Activated T-helper 17 cell treated with anti-CD3 and anti-CD28 coated beads, Interleukin-2, amount 50 U/mL, for 72 hours (primary cell): ENCODE results near the gene RARS1. TPM values are rescaled to one million over a fixed set of nuclear protein-coding genes. Genes with fewer than 3 reads are reported as not detected.

Experiments
- ATAC-seq: fragments of 150-1000 bp; cut with Tn5 transposase; replicated peaks from 2 replicates; pipeline ENCODE4 v1.10.0; 2021; ENCODE audit warnings: mild to moderate bottlenecking, moderate library complexity
- H3K27ac Mint-ChIP-seq: one replicate; pipeline ENCODE4 v1.8.0; 2022; ENCODE audit warnings: mixed read lengths
- H3K27me3 Mint-ChIP-seq: one replicate; pipeline ENCODE4 v1.8.0; 2022; ENCODE audit warnings: mixed read lengths
- H3K36me3 Mint-ChIP-seq: one replicate; pipeline ENCODE4 v1.8.0; 2022; ENCODE audit warnings: low read depth, mild to moderate bottlenecking, mixed read lengths
- H3K4me1 Mint-ChIP-seq: one replicate; pipeline ENCODE4 v1.8.0; 2022; ENCODE audit warnings: mixed read lengths
- H3K4me3 Mint-ChIP-seq: one replicate; pipeline ENCODE4 v1.8.0; 2022; ENCODE audit warnings: mild to moderate bottlenecking, mixed read lengths
- H3K9me3 Mint-ChIP-seq: one replicate; pipeline ENCODE4 v1.8.0; 2022; ENCODE audit warnings: mixed read lengths
- total RNA-seq, 2 donors: library from RNA; stranded (reverse); gene quantifications; one replicate each; pipeline ENCODE4 v1.2.3, GENCODE V29; 2022

The RARS1 gene
- 100 to 1,000 TPM in 1 of 2 donors, 10 to 100 TPM in 1; 86.0 to 121 TPM for total RNA-seq

GRCh38 chr5:168486136-168486879 lies at the start of gene RARS1:
Gene RARS1, plus strand, starts transcription at chr5:168486471. Its CDS starts 28 bp downstream, at chr5:168486499.
- Mint-ChIP-seq H3K36me3 (peaks cover 50% of the 10 kb centered on the region), H3K27ac (peak within 1 kb of the TSS; percentile 99), H3K4me3 (peak within 1 kb of the TSS; percentile 100), H3K4me1 (peaks cover 21% of the 10 kb centered on the region), H3K27me3 (no peaks in the 10 kb centered on the region), H3K9me3 (no peaks in the 10 kb centered on the region)
- peak; percentile 95 for ATAC-seq

- Mint-ChIP-seq H3K4me1 (no peaks in the 10 kb centered on the region), H3K4me3 (no peak overlapping the region), H3K36me3 (peaks cover 5% of the 10 kb centered on the region), H3K27me3 (no peaks in the 10 kb centered on the region), H3K9me3 (no peaks in the 10 kb centered on the region), H3K27ac (no peak overlapping the region)
- no peak for ATAC-seq
Measured at GRCh38 chr5:168438349-168438748, 47.9 kb upstream of the RARS1 start.

GRCh38 chr5:168443533-168443932 lies 42.7 kb upstream of the RARS1 start:
- ATAC-seq: no peak
- Mint-ChIP-seq H3K36me3 (peaks cover 5% of the 10 kb centered on the region), H3K27me3 (no peaks in the 10 kb centered on the region), H3K4me1 (no peaks in the 10 kb centered on the region), H3K27ac (no peak overlapping the region), H3K9me3 (no peaks in the 10 kb centered on the region), H3K4me3 (no peak overlapping the region)

GRCh38 chr5:168443950-168444700 lies 42.1 kb upstream of the RARS1 start:
- Mint-ChIP-seq H3K27ac (no peak overlapping the region), H3K27me3 (no peaks in the 10 kb centered on the region), H3K4me3 (no peak overlapping the region), H3K4me1 (no peaks in the 10 kb centered on the region), H3K36me3 (peaks cover 5% of the 10 kb centered on the region), H3K9me3 (no peaks in the 10 kb centered on the region)
- no peak for ATAC-seq

- Mint-ChIP-seq H3K27me3 (no peaks in the 10 kb centered on the region), H3K9me3 (no peaks in the 10 kb centered on the region), H3K4me1 (no peaks in the 10 kb centered on the region), H3K27ac (no peak overlapping the region), H3K36me3 (no peaks in the 10 kb centered on the region), H3K4me3 (no peak overlapping the region)
- no peak for ATAC-seq
Measured at GRCh38 chr5:168446983-168447619, 39.2 kb upstream of the RARS1 start.

- H3K4me1 Mint-ChIP-seq: no peaks in the 10 kb centered on the region
- no peaks in the 10 kb centered on the region for H3K27me3 Mint-ChIP-seq
- no peak overlapping the region for H3K27ac Mint-ChIP-seq
- no peaks in the 10 kb centered on the region for H3K9me3 Mint-ChIP-seq
- ATAC-seq: no peak
- no peaks in the 10 kb centered on the region for H3K36me3 Mint-ChIP-seq
- H3K4me3 Mint-ChIP-seq: no peak overlapping the region
Measured at GRCh38 chr5:168447808-168448207, 38.5 kb upstream of the RARS1 start.

GRCh38 chr5:168449166-168449565 lies 37.1 kb upstream of the RARS1 start:
- no peaks in the 10 kb centered on the region for H3K36me3 Mint-ChIP-seq
- ATAC-seq: no peak
- no peak overlapping the region for H3K4me3 Mint-ChIP-seq
- no peaks in the 10 kb centered on the region for H3K27me3 Mint-ChIP-seq
- no peaks in the 10 kb centered on the region for H3K9me3 Mint-ChIP-seq
- no peaks in the 10 kb centered on the region for H3K4me1 Mint-ChIP-seq
- H3K27ac Mint-ChIP-seq: no peak overlapping the region

- no peaks in the 10 kb centered on the region for H3K4me1 Mint-ChIP-seq
- H3K36me3 Mint-ChIP-seq: peaks cover under 1% of the 10 kb centered on the region
- no peak overlapping the region for H3K27ac Mint-ChIP-seq
- H3K4me3 Mint-ChIP-seq: no peak overlapping the region
- no peak for ATAC-seq
- no peaks in the 10 kb centered on the region for H3K9me3 Mint-ChIP-seq
- no peaks in the 10 kb centered on the region for H3K27me3 Mint-ChIP-seq
Measured at GRCh38 chr5:168451565-168451964, 34.7 kb upstream of the RARS1 start.

GRCh38 chr5:168455201-168455600 lies 31.1 kb upstream of the RARS1 start:
- no peak for ATAC-seq
- Mint-ChIP-seq H3K27ac (no peak overlapping the region), H3K4me1 (no peaks in the 10 kb centered on the region), H3K27me3 (no peaks in the 10 kb centered on the region), H3K36me3 (peaks cover 17% of the 10 kb centered on the region), H3K9me3 (peaks cover 4% of the 10 kb centered on the region), H3K4me3 (no peak overlapping the region)

GRCh38 chr5:168457542-168457941 lies 28.7 kb upstream of the RARS1 start:
- Mint-ChIP-seq H3K27ac (no peak overlapping the region), H3K27me3 (no peaks in the 10 kb centered on the region), H3K4me3 (no peak overlapping the region), H3K36me3 (peaks cover 17% of the 10 kb centered on the region), H3K4me1 (no peaks in the 10 kb centered on the region), H3K9me3 (peaks cover 4% of the 10 kb centered on the region)
- ATAC-seq: no peak

- peaks cover 4% of the 10 kb centered on the region for H3K4me1 Mint-ChIP-seq
- H3K27me3 Mint-ChIP-seq: no peaks in the 10 kb centered on the region
- no peak overlapping the region for H3K4me3 Mint-ChIP-seq
- H3K36me3 Mint-ChIP-seq: peaks cover 17% of the 10 kb centered on the region
- ATAC-seq: no peak
- H3K27ac Mint-ChIP-seq: no peak overlapping the region
- H3K9me3 Mint-ChIP-seq: peaks cover 4% of the 10 kb centered on the region
Measured at GRCh38 chr5:168460606-168461005, 25.7 kb upstream of the RARS1 start.

GRCh38 chr5:168463081-168463480 lies 23.2 kb upstream of the RARS1 start:
- H3K36me3 Mint-ChIP-seq: peaks cover 6% of the 10 kb centered on the region
- no peak for ATAC-seq
- H3K9me3 Mint-ChIP-seq: peaks cover 4% of the 10 kb centered on the region
- H3K4me3 Mint-ChIP-seq: no peak overlapping the region
- peaks cover 4% of the 10 kb centered on the region for H3K4me1 Mint-ChIP-seq
- no peaks in the 10 kb centered on the region for H3K27me3 Mint-ChIP-seq
- no peak overlapping the region for H3K27ac Mint-ChIP-seq

- ATAC-seq: no peak
- Mint-ChIP-seq H3K27me3 (no peaks in the 10 kb centered on the region), H3K27ac (peak overlapping the region; percentile 6)
Measured at GRCh38 chr5:168464214-168464613, 22.1 kb upstream of the RARS1 start.

GRCh38 chr5:168464641-168465040 lies 21.6 kb upstream of the RARS1 start:
- Mint-ChIP-seq H3K27me3 (no peaks in the 10 kb centered on the region), H3K4me1 (peaks cover 4% of the 10 kb centered on the region), H3K36me3 (no peaks in the 10 kb centered on the region), H3K9me3 (no peaks in the 10 kb centered on the region), H3K4me3 (no peak overlapping the region), H3K27ac (no peak overlapping the region)
- ATAC-seq: no peak

More at GRCh38 chr5:168464214-168464613, 22.1 kb upstream of the RARS1 start:
- Mint-ChIP-seq H3K36me3 (no peaks in the 10 kb centered on the region), H3K4me1 (peaks cover 4% of the 10 kb centered on the region), H3K9me3 (no peaks in the 10 kb centered on the region), H3K4me3 (no peak overlapping the region)
